ENCODE results near the gene LPCAT1. TPM values are rescaled to one million over a fixed set of nuclear protein-coding genes. Genes with fewer than 3 reads are reported as not detected.
"Not testable (repeated sequence)": the region's sequence is repeated elsewhere in the genome, so short reads cannot be mapped to it uniquely, and the experiment has no call there.

The LPCAT1 gene
- total and polyA plus RNA-seq, 10 of the 15 experiments (the other 5 are each of a cell fraction or from before 2014, with no cell fraction given) = 2.3 to 109 (median 72.7) TPM

DNA sequence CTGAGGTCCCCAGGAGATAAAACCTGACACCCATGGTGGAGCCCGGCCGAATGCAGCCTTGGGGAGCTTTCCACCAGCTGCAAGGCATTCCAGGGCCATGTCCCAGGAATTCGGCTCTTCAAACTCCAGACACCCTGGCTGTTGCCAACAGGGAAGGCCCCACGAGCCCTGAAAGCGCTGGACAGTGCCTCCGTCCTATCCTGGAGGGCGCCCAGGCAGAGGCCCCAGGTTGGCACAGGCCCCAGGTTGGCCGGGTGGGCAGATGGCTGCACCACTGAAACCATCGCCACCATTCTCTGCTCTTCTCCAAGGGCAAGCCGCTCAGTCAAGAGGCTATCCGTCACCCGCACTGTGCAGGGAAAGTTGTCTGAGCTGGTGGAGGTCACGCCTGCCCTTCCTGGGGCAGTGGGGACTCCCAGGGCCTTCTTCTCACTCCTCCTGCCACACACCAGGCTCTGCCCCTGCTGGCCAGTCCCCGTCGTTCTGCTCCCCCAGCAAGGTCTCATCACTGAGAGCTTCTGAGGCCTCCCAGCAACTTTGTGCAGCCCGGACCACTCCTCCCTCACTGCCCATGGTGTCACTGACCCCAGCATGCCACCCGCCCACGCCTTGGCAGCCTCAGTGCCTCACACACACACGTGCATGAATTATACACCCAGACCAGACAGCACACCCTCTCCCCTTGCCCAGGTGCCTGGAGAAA, 99.7 kb downstream of the LPCAT1 start:
- Histone ChIP-seq H3K9ac (ENCODE audit: control insufficient read depth, insufficient read depth, low read length) (no peak overlapping the region), H3K27ac (ENCODE audit: control insufficient read depth, insufficient read depth) (no peak overlapping the region), H3K9me3 (replicated peaks; ENCODE audit: control insufficient read depth, insufficient read depth, low read length) (peaks cover 2% of the 10 kb centered on the region; the same call in 2 of the 3 replicates), H4K20me1 (ENCODE audit: control insufficient read depth, insufficient read depth) (no peaks in the 10 kb centered on the region; the same call in 1 of the 2 replicates), H3K4me1 (ENCODE audit: control insufficient read depth, insufficient read depth, low read length) (no peaks in the 10 kb centered on the region), H3K79me2 (ENCODE audit: control insufficient read depth, insufficient read depth, low read length) (no peaks in the 10 kb centered on the region), H3K27me3 (replicated peaks in 1 of 2; ENCODE audit: control insufficient read depth in 2 of 2, insufficient read depth in 2 of 2, low read length in 1 of 2) (no peaks in the 10 kb centered on the region), H3K4me2 (ENCODE audit: control insufficient read depth, insufficient read depth) (no peak overlapping the region), H2AFZ (ENCODE audit: control insufficient read depth, low read depth, low read length) (no peak overlapping the region), H3K4me3 (no peak overlapping the region), H3K36me3 (ENCODE audit: control insufficient read depth in 2 of 2, insufficient read depth in 2 of 2, low read length in 1 of 2) (no peaks in the 10 kb centered on the region)
- ChIA-PET SMC1A (ENCODE audit: uncharacterized antibody, unreplicated experiment) (no interaction called here), POLR2A (no interaction called here), RAD21 (ENCODE audit: unreplicated experiment) (no interaction called here), CTCF (no interaction called here)
- in situ Hi-C loops (cut with MboI) (no loop called here), intact Hi-C loops (cut with micrococcal nuclease; ENCODE audit: unreplicated experiment) (no loop called here)
- no peak for FAIRE-seq
- BruUV-seq (replicated peaks) = no TSS peak
- TF ChIP-seq, protein P1, sequence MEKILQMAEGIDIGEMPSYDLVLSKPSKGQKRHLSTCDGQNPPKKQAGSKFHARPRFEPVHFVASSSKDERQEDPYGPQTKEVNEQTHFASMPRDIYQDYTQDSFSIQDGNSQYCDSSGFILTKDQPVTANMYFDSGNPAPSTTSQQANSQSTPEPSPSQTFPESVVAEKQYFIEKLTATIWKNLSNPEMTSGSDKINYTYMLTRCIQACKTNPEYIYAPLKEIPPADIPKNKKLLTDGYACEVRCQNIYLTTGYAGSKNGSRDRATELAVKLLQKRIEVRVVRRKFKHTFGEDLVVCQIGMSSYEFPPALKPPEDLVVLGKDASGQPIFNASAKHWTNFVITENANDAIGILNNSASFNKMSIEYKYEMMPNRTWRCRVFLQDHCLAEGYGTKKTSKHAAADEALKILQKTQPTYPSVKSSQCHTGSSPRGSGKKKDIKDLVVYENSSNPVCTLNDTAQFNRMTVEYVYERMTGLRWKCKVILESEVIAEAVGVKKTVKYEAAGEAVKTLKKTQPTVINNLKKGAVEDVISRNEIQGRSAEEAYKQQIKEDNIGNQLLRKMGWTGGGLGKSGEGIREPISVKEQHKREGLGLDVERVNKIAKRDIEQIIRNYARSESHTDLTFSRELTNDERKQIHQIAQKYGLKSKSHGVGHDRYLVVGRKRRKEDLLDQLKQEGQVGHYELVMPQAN (conservative IDR thresholded peaks at IDR 0.05) = no peak
- TF ChIP-seq SREBF1 (IDR thresholded peaks at IDR 0.05; ENCODE audit: low read length) (no peak), ZNF24 (IDR thresholded peaks at IDR 0.05) (no peak), ESRRA (IDR thresholded peaks at IDR 0.05; ENCODE audit: low read length) (no peak), GABPA (IDR thresholded peaks at IDR 0.05; ENCODE audit: low read depth) (no peak)
- ATAC-seq = no peak
- 35% methylated on average over 19 of the region's 19 CpGs for WGBS (ENCODE audit: insufficient coverage, insufficient replicate concordance, low lambda C conversion rate, missing lambda C conversion rate)
- DNase-seq (ENCODE audit: low read depth, low spot score) = no peak

DNA sequence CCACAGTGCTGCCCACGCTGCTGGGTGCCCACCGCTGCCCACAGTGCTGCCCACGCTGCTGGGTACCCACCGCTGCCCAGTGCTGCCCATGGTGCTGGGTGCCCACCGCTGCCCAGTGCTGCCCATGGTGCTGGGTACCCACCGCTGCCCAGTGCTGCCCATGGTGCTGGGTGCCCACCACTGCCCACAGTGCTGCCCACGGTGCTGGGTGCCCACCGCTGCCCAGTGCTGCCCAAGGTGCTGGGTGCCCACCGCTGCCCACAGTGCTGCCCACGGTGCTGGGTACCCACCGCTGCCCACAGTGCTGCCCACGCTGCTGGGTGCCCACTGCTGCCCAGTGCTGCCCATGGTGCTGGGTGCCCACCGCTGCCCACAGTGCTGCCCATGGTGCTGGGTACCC, 101.2 kb downstream of the LPCAT1 start:
- FAIRE-seq; H3K4me1 ChIP-seq (ENCODE audit: control insufficient read depth, insufficient read depth, low read length); H3K4me3 ChIP-seq; SMC1A ChIA-PET (ENCODE audit: uncharacterized antibody, unreplicated experiment); intact Hi-C loops (cut with micrococcal nuclease; ENCODE audit: unreplicated experiment); H3K79me2 ChIP-seq (ENCODE audit: control insufficient read depth, insufficient read depth, low read length); H4K20me1 ChIP-seq (ENCODE audit: control insufficient read depth, insufficient read depth); H3K36me3 ChIP-seq (ENCODE audit: control insufficient read depth in 2 of 2, insufficient read depth in 2 of 2, low read length in 1 of 2); H2AFZ ChIP-seq (ENCODE audit: control insufficient read depth, low read depth, low read length); H3K27ac ChIP-seq (ENCODE audit: control insufficient read depth, insufficient read depth); POLR2A ChIA-PET; ATAC-seq; in situ Hi-C loops (cut with MboI); H3K4me2 ChIP-seq (ENCODE audit: control insufficient read depth, insufficient read depth); CTCF ChIA-PET; H3K9me3 ChIP-seq (replicated peaks; ENCODE audit: control insufficient read depth, insufficient read depth, low read length); DNase-seq (ENCODE audit: low read depth, low spot score); RAD21 ChIA-PET (ENCODE audit: unreplicated experiment); H3K27me3 ChIP-seq (replicated peaks in 1 of 2; ENCODE audit: control insufficient read depth in 2 of 2, insufficient read depth in 2 of 2, low read length in 1 of 2); BruUV-seq (replicated peaks); H3K9ac ChIP-seq (ENCODE audit: control insufficient read depth, insufficient read depth, low read length): not testable (repeated sequence)
- WGBS (ENCODE audit: insufficient coverage, insufficient replicate concordance, low lambda C conversion rate, missing lambda C conversion rate) = 20% methylated on average over 9 of the region's 13 CpGs
